Body of pancreas (tissue), 4 donors: ENCODE data around the gene SYP. TPM values are rescaled to one million over a fixed set of nuclear protein-coding genes. Genes with fewer than 3 reads are reported as not detected.

Experiments used
- ATAC-seq: fragments of 150-250 bp; one replicate; pipeline ENCODE4 v1.9.1; 2016
- DNase-seq, 4 donors: peaks; one replicate each; pipeline ENCODE4 v3.0.0-alpha.2; 2019
- H3K27ac ChIP-seq, 4 donors: fragments of 200-600 bp; sonication (generic); 1 replicate in 3 of 4; 2 replicates in 1 of 4; pipeline versions ENCODE4 v1.5.1 to v1.6.1; 2016 to 2019; ENCODE audit warnings: mild to moderate bottlenecking in 1 of 4, mixed read lengths in 1 of 4, moderate library complexity in 1 of 4
- H3K27me3 ChIP-seq, 2 donors: fragments of 200-600 bp; sonication (generic); one replicate each; pipeline ENCODE4 v1.6.0; 2016; ENCODE audit warnings: mild to moderate bottlenecking in 1 of 2
- H3K36me3 ChIP-seq, 2 donors: fragments of 200-600 bp; sonication (generic); replicated peaks in 1 of 2; 2 replicates each; pipeline ENCODE4 v1.5.1; 2016; ENCODE audit warnings: low read depth in 2 of 2; ENCODE audit not compliant: insufficient read depth in 1 of 2
- H3K4me1 ChIP-seq: fragments of 200-600 bp; sonication (generic); one replicate; pipeline ENCODE4 v1.6.0; 2016
- H3K4me3 ChIP-seq, 2 donors: fragments of 200-600 bp; sonication (generic); 1 replicate in 1 of 2; 2 replicates in 1 of 2; pipeline ENCODE4 v1.5.1; 2016 to 2019
- H3K9me3 ChIP-seq, 3 donors: fragments of 200-600 bp; sonication (generic); 1 replicate in 2 of 3; 2 replicates in 1 of 3; pipeline ENCODE4 v1.5.1; 2016
- POLR2A ChIP-seq, 3 donors: fragments of 450-650 bp; IDR thresholded peaks; one replicate each; pipeline ENCODE4 v1.6.1; 2016; ENCODE audit warnings: antibody characterized with exemption in 3 of 3, mild to moderate bottlenecking in 2 of 3
- WGBS, 2 donors: methylation state at CpG; one replicate each; pipeline ENCODE4 v1.1.5; 2017; 5-methylcytosine and 5-hydroxymethylcytosine counted together
- intact Hi-C: fragments of 100-400 bp; cut with DNase I; formaldehyde crosslinking; loops from one replicate; pipeline ENCODE4 v1.15.1; 2023
- total RNA-seq, 2 donors: library from RNA; depleted of rRNA; stranded (reverse); fragments of >200 nt; gene quantifications; one replicate each; pipeline ENCODE4 v1.1.0, GENCODE V29; 2016
- TF ChIP-seq, protein P1 (sequence below), 7 experiments: fragments of 450-650 bp in 4 of 7; fragments of 200-600 bp in 3 of 7; sonication (generic) in 3 of 7; IDR thresholded peaks; one replicate each; pipeline ENCODE4 v1.5.1; 2016 to 2019; ENCODE audit warnings: antibody characterized with exemption in 7 of 7

Gene SYP
- total RNA-seq, 2 donors from 2014 or later = 5.4 to 6.6 TPM

DNA sequence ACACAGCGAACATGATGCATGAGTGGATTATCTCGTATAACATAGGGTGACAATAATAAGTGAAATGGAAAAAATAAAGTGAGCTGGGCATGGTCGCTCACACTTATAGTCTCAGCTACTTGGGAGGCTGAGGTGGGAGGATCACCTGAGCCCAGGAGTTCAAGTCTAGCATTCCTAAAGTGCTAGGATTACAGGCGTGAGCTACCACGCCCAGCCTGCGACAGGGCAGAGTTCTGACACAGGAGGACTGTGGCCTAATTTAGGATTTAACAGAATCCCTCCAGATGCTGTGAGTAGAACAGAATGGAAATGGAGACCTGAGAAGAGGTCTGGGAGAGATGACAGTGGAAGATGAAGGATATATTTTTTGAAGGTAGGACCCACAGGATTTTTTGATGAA is 10.4 kb downstream of the SYP start:
- no peaks in the 10 kb centered on the region for H3K9me3 ChIP-seq
- no peaks in the 10 kb centered on the region for H3K27me3 ChIP-seq
- H3K36me3 ChIP-seq = no peaks in the 10 kb centered on the region
- ATAC-seq (no peak), DNase-seq (no peak)
- peaks cover 17% of the 10 kb centered on the region for H3K4me1 ChIP-seq
- H3K4me3 ChIP-seq = no peak overlapping the region
- intact Hi-C loops = no loop called here
- WGBS, 2 donors = 76 to 82% methylated on average over 6 of the region's 6 CpGs
- TF ChIP-seq, protein P1, sequence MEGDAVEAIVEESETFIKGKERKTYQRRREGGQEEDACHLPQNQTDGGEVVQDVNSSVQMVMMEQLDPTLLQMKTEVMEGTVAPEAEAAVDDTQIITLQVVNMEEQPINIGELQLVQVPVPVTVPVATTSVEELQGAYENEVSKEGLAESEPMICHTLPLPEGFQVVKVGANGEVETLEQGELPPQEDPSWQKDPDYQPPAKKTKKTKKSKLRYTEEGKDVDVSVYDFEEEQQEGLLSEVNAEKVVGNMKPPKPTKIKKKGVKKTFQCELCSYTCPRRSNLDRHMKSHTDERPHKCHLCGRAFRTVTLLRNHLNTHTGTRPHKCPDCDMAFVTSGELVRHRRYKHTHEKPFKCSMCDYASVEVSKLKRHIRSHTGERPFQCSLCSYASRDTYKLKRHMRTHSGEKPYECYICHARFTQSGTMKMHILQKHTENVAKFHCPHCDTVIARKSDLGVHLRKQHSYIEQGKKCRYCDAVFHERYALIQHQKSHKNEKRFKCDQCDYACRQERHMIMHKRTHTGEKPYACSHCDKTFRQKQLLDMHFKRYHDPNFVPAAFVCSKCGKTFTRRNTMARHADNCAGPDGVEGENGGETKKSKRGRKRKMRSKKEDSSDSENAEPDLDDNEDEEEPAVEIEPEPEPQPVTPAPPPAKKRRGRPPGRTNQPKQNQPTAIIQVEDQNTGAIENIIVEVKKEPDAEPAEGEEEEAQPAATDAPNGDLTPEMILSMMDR (IDR thresholded peaks at IDR 0.05) = no peak
- TF ChIP-seq POLR2A (IDR thresholded peaks at IDR 0.05) = no peak
- peak overlapping the region in 3 of 4 donors; percentile 77 to 87 (median 78) for H3K27ac ChIP-seq

DNA sequence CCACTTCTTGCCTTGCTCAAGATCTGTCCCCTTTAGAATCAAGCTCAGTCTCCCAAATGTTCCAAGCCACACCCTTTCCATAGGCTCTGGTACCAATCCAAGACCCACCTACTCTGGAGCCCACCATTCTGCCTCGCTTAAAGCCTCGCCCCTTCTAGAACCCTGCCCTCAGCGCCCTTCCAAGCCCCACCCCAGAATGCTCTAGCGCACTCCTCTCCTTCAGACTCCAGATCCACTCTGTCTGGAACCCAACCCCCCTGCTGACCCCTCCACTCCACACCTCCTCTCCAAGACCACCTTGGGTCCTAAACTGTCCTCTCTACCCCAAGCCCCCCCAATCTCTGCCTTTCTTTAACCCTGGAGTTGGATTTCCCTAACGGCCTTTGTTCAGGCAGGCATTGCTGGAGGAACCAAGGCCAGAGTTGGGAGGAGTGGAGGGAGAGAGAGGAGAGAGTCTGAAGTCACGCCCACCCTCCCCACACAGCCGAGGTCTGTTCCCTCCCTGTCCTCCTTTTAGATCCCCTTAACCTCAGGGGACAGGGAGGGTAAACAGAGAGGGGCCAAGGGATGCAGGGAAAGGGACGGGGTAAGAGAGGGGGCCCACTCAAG is 11.4 kb downstream of the SYP start:
- TF ChIP-seq, protein P1 (IDR thresholded peaks at IDR 0.05) = no peak
- no peak for TF ChIP-seq POLR2A (IDR thresholded peaks at IDR 0.05)
- ATAC-seq (no peak), DNase-seq (no peak)
- intact Hi-C loops = no loop called here
- H3K9me3 ChIP-seq = no peaks in the 10 kb centered on the region
- H3K36me3 ChIP-seq = no peaks in the 10 kb centered on the region
- peaks cover 20% of the 10 kb centered on the region for H3K4me1 ChIP-seq
- no peak overlapping the region for H3K4me3 ChIP-seq
- H3K27ac ChIP-seq = no peak overlapping the region
- no peaks in the 10 kb centered on the region for H3K27me3 ChIP-seq
- 66 to 70% methylated on average over 8 of the region's 8 CpGs for WGBS, 2 donors

DNA sequence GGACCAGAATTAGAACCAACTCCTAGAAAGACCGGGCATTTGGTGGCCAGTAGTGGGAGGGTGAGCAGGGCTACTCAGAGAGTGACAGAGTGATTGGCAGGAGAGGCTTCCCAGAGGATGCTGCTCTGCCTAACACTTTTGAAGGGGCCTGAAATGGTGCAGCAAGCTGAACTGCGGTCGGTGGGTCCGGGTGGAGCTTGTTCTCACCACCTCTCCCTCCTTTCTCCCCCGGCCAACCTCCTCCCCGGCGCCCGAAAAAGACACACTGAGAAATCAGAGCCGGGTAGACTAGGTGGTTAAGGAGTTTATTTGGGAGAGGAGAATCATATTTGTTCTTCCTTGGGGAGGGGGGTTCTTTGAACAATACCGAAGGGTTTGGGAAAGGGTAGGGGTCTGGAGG is 12.5 kb downstream of the SYP start:
- ATAC-seq = no peak

DNA sequence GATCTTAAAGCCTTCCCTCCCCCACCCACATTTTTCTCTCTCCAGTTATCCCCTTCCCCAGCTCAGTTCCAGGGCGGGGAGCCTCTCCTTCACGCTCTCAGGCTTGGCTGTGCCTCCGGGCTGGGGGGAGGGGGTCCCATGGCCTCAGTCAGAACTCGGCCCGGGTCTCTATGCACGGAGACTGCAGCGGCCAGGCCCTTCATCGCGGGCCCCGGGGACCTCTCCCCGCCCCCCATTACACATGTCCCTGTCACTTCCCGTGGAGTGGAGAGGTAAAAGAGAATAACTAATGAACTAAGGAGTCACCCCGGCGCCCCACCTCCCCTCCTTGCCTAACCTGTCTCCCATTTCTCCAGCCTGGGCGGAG is 13.0 kb downstream of the SYP start:
- Histone ChIP-seq H3K36me3 (no peaks in the 10 kb centered on the region), H3K4me3 (no peak overlapping the region), H3K4me1 (peaks cover 16% of the 10 kb centered on the region), H3K27ac (peak overlapping the region in 3 of 4 donors; percentile 62 to 84 (median 77)), H3K9me3 (no peaks in the 10 kb centered on the region), H3K27me3 (no peaks in the 10 kb centered on the region)
- DNase-seq = no peak
- 63 to 70% methylated on average over 4 to 13 of the region's 15 CpGs for WGBS, 2 donors
- intact Hi-C loops = no loop called here
- TF ChIP-seq POLR2A (IDR thresholded peaks at IDR 0.05) = no peak
- TF ChIP-seq, protein P1 (IDR thresholded peaks at IDR 0.05) = no peak
- ATAC-seq = no peak

More for the DNA sequence above, 12.5 kb downstream of the SYP start:
- intact Hi-C loops = no loop called here
- Histone ChIP-seq H3K4me1 (peaks cover 20% of the 10 kb centered on the region), H3K4me3 (no peak overlapping the region), H3K27me3 (no peaks in the 10 kb centered on the region), H3K36me3 (no peaks in the 10 kb centered on the region), H3K9me3 (no peaks in the 10 kb centered on the region), H3K27ac (peak overlapping the region in 1 of 4 donors; percentile 77)
- TF ChIP-seq, protein P1 (IDR thresholded peaks at IDR 0.05) = no peak
- no peak for DNase-seq
- WGBS, 2 donors = 69 to 74% methylated on average over 4 to 10 of the region's 10 CpGs
